ENCODE results near the gene POLN. TPM values are rescaled to one million over a fixed set of nuclear protein-coding genes. Genes with fewer than 3 reads are reported as not detected.

POLN gene
- total RNA-seq, 2 experiments from 2014 or later = 0.91 to 1.3 TPM

DNA sequence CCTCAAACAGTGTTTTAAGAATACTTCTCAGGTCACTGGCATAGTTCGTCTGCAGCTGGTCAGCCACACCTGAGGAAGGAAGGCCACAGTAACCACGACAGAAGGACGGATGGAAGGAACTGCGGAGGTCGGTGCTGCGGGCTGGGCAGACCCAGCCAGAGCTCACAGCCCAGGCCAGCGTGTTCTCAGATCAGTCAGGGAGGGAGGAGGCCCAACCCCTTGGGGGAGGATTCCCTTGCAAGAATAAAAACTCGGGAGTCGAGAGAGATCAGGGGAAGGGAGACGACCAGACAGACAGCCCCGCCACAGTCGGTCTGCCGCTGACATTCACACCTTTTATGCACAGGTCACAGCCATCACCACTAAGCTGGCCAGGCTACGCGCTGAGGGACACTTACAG lies 31.3 kb upstream of the POLN start:
- Mint-ChIP-seq H3K9me3 (no peaks in the 10 kb centered on the region), H3K4me3 (no peak overlapping the region), H3K27me3 (ENCODE audit: low read depth) (no peaks in the 10 kb centered on the region), H3K36me3 (ENCODE audit: low read depth) (no peaks in the 10 kb centered on the region), H3K4me1 (ENCODE audit: low read depth) (no peaks in the 10 kb centered on the region), H3K27ac (no peak overlapping the region)
- CTCF ChIA-PET = interaction anchor here (0.7 kb wide), 1 partner anchor 54 kb away, joined by 3 read pairs; no protein-coding TSS in a partner anchor
- no peak for DNase-seq
- intact Hi-C loops (cut with micrococcal nuclease) = no loop called here

DNA sequence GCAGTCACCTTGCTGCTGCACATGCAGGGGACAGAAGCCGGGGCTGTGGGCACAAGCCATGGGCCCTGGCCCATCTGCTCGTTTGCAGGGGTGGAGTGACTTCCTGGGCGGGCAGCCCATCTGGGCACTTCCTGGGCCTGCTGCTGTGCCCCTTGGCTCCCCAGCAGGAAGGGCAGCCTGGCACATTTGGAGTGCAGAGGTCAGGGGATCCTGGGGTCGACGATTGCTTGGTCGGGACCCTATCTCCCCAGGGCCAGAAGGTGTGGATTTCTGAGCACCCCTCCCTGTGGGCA lies 30.9 kb upstream of the POLN start:
- H3K9me3 Mint-ChIP-seq = no peaks in the 10 kb centered on the region
- CTCF ChIA-PET = no interaction called here
- no peaks in the 10 kb centered on the region for H3K4me1 Mint-ChIP-seq (ENCODE audit: low read depth)
- intact Hi-C loops (cut with micrococcal nuclease) = no loop called here
- H3K27me3 Mint-ChIP-seq (ENCODE audit: low read depth) = no peaks in the 10 kb centered on the region
- no peak for DNase-seq
- no peak overlapping the region for H3K4me3 Mint-ChIP-seq
- no peak overlapping the region for H3K27ac Mint-ChIP-seq
- no peaks in the 10 kb centered on the region for H3K36me3 Mint-ChIP-seq (ENCODE audit: low read depth)

DNA sequence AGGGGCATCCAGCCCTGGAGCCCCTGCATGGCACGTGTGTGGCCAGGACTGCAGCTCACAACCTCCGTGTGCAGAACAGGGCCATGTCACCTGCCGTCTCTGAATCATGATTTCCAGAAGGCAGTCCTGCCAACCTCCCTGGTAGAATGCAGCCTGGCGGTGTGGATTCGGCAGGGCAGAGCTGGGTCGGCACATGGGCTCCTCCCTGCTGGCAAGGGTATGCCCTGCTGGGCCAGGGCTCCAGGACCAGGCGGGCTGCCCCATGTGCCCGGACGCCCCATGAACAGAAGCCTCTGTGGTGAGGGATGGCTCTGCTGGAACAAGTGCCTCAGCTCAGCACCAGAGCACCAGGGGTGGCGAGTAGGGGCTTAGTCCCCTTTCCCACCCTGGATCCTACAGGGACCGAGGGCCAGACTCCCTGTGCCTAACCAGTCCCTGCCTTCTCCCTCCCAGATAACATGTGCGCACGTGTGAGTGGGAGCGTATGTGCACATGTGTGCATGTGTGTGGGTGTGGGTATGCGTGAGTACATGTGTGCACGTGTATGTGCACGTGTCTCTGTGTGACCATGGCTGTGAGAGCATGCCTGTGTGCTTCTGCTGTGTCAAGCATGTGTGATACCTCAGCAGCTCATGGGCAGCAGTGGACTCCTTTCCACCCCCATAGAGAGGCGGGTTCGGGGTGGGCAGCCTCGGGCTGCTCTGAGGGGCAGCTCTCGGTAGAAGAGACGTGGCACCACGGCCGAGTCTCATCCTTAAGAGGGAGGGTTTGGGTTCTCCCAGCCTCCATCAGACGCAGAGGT lies 30.3 kb upstream of the POLN start:
- no peak for DNase-seq
- CTCF ChIA-PET = no interaction called here
- intact Hi-C loops (cut with micrococcal nuclease) = no loop called here
- Mint-ChIP-seq H3K4me1 (ENCODE audit: low read depth) (no peaks in the 10 kb centered on the region), H3K27me3 (ENCODE audit: low read depth) (no peaks in the 10 kb centered on the region), H3K36me3 (ENCODE audit: low read depth) (no peaks in the 10 kb centered on the region), H3K4me3 (no peak overlapping the region), H3K27ac (no peak overlapping the region), H3K9me3 (no peaks in the 10 kb centered on the region)

DNA sequence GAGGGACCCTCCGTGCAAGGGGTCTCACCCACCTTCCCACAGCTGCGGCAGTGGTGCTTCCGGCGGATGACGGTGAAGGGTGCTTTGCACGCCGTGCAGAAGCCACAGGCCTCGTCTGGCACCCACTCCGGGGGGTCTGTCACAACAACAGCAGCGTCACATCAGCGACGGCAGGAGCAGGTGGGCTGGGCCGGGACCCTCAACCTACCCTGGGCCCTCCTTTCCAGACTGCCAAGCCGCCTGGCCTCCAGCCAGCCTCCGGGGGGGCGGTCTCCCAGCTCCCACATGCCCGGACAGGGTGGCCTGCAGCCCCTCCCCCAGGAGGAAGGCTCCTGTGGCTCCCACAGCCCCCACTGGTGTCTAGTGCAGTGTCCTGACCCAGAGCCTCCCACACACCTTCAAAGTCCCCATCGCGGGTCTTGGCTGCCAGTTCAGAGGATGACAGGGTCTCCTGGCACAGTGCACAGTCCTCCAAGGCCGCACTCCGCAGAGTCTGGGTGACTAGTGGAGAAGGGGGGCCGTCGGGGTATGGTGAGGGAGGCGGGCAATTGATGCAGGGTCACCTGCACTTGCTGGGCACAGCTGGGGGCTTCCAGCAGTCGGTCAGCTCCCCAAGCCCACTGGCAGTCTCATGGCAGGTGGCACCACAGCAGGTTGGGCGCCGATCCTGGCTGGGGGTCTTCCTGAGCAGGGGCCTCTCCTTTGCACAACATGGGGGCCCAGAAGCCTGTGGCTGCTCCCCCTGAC lies 29.5 kb upstream of the POLN start:
- Mint-ChIP-seq H3K4me3 (no peak overlapping the region), H3K36me3 (ENCODE audit: low read depth) (no peaks in the 10 kb centered on the region), H3K27me3 (ENCODE audit: low read depth) (no peaks in the 10 kb centered on the region), H3K27ac (no peak overlapping the region), H3K9me3 (no peaks in the 10 kb centered on the region), H3K4me1 (ENCODE audit: low read depth) (no peaks in the 10 kb centered on the region)
- CTCF ChIA-PET = no interaction called here
- DNase-seq = no peak
- intact Hi-C loops (cut with micrococcal nuclease) = no loop called here

DNA sequence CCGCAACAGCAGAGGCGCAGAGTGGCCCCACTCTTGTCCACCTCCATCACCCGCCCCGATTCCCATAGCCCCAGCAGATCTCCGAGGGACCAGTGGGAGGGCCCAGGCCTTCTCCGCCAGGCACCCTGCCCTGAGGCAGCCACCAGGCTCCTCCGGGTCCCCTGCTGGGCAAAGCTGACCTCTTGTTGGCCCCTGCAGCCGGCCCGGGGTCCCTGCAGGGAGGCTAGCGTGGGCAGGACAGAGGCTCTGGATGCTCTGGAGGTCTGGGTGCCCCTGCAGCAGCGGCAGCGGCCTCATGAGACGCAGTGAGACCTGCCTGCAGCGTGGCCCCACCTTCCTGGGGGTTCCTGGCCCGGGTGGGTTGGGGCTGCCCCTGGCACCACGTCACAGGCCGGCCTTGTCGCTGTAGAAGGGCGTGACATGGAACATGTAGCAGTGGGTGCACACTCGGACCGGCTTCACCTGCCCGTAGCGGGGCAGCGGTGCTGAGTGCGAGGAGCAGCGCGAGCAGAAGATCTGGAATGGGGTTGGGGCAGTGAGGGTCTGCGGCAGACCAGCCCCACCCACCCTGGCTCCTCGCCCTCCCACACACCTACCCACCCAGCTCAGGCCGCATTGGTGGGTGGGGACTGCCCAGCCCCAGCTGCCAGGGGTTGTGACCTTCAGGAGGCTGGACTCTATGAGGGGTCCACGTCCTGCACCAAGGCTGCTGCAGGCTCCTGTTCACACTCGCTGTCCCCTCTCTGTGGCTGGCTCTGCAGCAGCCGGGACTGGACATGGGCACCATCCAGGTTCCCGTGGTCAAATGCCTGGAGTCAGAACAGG lies 28.6 kb upstream of the POLN start:
- no peaks in the 10 kb centered on the region for H3K9me3 Mint-ChIP-seq
- CTCF ChIA-PET = no interaction called here
- DNase-seq = no peak
- H3K4me3 Mint-ChIP-seq = no peak overlapping the region
- H3K27me3 Mint-ChIP-seq (ENCODE audit: low read depth) = no peaks in the 10 kb centered on the region
- intact Hi-C loops (cut with micrococcal nuclease) = no loop called here
- no peaks in the 10 kb centered on the region for H3K4me1 Mint-ChIP-seq (ENCODE audit: low read depth)
- no peak overlapping the region for H3K27ac Mint-ChIP-seq
- no peaks in the 10 kb centered on the region for H3K36me3 Mint-ChIP-seq (ENCODE audit: low read depth)

DNA sequence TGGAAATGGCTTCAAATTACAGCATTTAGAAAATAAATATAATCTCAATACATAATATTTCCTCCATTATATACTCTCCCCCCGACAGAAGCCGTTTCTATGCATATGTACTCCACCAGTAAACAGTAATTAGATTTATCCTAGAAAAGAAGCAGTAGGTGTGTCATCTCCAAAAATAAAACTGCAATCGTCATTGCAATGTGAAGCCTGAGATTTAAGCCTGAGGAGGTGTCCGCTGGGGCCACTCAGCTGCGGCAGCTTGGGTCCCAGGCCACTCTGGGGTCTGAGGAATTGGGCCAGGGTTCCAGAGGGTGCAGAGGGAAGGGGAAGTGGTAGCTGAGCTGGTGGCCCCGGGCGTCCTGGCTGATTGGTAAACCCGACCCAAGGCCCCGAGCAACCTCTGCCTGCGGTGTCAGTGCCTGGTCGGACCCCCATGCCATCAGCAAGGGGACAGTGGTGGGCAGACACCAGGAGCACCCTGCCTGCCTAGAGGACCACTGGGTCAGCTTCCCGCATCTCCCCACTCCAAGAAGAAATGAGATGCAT lies 27.8 kb upstream of the POLN start:
- intact Hi-C loops (cut with micrococcal nuclease) = no loop called here
- no peak for DNase-seq
- Mint-ChIP-seq H3K4me1 (ENCODE audit: low read depth) (no peaks in the 10 kb centered on the region), H3K4me3 (no peak overlapping the region), H3K9me3 (no peaks in the 10 kb centered on the region), H3K27me3 (ENCODE audit: low read depth) (no peaks in the 10 kb centered on the region), H3K27ac (no peak overlapping the region), H3K36me3 (ENCODE audit: low read depth) (no peaks in the 10 kb centered on the region)
- CTCF ChIA-PET = no interaction called here

DNA sequence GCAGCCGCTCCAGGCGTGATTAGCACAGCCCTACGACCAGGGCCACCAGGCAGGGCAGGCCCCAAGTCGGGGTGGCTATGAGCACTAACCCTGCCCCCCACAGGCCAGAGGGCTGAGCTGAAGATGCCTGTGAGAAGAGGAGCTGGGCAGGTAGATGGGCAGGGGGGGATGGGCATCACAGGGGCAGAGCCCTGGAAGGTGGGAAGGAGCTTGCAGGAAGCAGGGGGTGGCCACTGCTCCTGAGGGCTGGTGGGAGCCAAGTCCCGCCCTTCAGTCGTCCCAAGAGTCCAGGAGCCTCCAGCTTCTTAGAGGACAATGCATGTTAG lies 27.2 kb upstream of the POLN start:
- H3K36me3 Mint-ChIP-seq (ENCODE audit: low read depth) = no peaks in the 10 kb centered on the region
- CTCF ChIA-PET = no interaction called here
- no peaks in the 10 kb centered on the region for H3K4me1 Mint-ChIP-seq (ENCODE audit: low read depth)
- H3K27ac Mint-ChIP-seq = no peak overlapping the region
- no peak for DNase-seq
- H3K9me3 Mint-ChIP-seq = no peaks in the 10 kb centered on the region
- no peak overlapping the region for H3K4me3 Mint-ChIP-seq
- intact Hi-C loops (cut with micrococcal nuclease) = no loop called here
- H3K27me3 Mint-ChIP-seq (ENCODE audit: low read depth) = no peaks in the 10 kb centered on the region

DNA sequence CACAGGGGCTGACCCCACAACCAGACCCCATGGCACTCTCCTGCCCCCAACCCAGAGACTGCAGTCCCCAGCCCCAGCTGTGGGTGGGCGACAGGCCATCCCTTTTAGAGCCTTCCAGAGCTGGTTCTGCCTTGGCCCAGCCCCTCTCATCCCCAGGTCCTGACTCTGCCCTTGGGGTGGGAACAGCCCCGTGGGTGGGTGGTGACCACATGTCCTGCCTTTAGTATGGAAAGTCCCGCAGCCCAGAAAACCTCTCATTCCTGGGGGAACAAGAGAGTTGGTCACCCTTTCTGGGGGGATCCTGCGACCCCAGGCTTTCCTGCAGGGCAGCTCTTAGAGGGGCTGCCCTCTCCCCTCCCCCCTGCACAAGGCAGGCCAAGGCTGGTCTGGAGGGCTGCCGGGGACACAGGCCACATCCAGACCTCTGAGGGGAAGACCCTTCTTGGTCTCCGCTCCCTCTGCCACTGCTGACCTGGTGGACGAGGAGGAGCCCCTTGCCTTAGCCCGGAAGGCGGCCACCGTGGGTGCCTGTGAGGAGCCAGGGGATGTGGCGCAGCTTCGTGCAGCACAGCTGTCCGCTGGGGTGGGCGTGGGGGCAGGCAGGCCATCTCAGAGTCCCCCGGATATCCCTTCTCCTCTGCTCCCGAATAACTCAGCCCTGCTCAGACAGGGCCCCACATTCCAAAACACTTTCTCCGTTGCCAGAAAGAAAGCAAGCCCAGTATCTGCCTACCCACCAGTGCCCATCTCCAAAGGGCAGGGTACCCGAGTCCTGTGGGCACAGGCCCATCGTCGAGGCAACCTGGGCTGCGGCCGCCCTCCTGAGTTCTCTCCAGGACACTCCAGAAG lies 26.7 kb upstream of the POLN start:
- no peak for DNase-seq
- Mint-ChIP-seq H3K27me3 (ENCODE audit: low read depth) (no peaks in the 10 kb centered on the region), H3K9me3 (no peaks in the 10 kb centered on the region), H3K27ac (no peak overlapping the region), H3K36me3 (ENCODE audit: low read depth) (no peaks in the 10 kb centered on the region), H3K4me1 (ENCODE audit: low read depth) (no peaks in the 10 kb centered on the region), H3K4me3 (no peak overlapping the region)
- CTCF ChIA-PET = no interaction called here
- intact Hi-C loops (cut with micrococcal nuclease) = no loop called here

DNA sequence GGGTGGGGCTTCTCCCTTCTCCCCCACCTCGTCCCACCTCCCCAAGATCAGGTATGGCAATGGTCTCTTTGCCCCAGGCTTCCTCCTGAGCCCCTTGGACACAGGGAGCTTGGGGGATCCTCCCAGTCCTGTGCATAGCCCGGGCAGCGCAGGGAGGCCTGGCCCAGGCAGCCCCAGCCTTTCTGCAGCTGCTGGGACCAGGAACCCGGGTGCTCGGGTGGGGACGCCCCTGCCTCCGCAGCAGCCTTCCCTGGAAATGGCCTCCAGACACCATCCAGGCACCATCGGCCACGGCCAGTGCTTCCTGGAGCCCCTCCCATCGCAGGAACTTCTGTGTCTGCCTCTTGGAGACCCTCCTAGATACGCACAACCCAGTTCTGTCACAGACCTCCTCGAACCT lies 25.9 kb upstream of the POLN start:
- Mint-ChIP-seq H3K36me3 (ENCODE audit: low read depth) (no peaks in the 10 kb centered on the region), H3K4me3 (no peak overlapping the region), H3K27me3 (ENCODE audit: low read depth) (no peaks in the 10 kb centered on the region), H3K4me1 (ENCODE audit: low read depth) (no peaks in the 10 kb centered on the region), H3K27ac (no peak overlapping the region), H3K9me3 (no peaks in the 10 kb centered on the region)
- intact Hi-C loops (cut with micrococcal nuclease) = no loop called here
- CTCF ChIA-PET = no interaction called here
- DNase-seq = no peak

DNA sequence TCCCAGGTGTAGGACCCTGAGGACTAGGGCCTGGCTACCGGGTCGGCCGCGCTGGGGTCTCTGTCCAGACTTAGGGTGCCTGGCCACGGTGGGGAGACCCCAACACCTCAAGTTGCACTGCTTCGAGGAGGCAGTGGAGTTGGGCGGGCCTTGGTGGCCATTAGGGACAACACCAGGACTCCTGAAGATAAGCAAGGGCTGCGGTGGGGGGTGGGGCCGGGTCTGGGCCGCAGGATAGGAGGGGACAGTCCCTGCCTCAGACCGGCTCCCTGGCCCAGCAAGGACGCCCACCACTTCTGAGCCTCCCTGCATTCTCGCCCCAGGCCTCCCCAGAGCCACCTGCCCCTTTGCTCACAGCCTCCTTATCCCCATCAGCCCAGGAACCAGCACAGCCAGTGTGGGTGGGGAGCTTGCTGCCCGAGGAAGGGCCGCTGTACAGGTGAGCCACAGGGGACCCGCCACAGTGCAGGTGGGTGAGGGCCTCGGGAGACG lies 25.4 kb upstream of the POLN start:
- no peaks in the 10 kb centered on the region for H3K4me1 Mint-ChIP-seq (ENCODE audit: low read depth)
- intact Hi-C loops (cut with micrococcal nuclease) = no loop called here
- H3K36me3 Mint-ChIP-seq (ENCODE audit: low read depth) = no peaks in the 10 kb centered on the region
- no peaks in the 10 kb centered on the region for H3K27me3 Mint-ChIP-seq (ENCODE audit: low read depth)
- H3K9me3 Mint-ChIP-seq = no peaks in the 10 kb centered on the region
- H3K4me3 Mint-ChIP-seq = no peak overlapping the region
- no peak overlapping the region for H3K27ac Mint-ChIP-seq
- CTCF ChIA-PET = no interaction called here
- no peak for DNase-seq

DNA sequence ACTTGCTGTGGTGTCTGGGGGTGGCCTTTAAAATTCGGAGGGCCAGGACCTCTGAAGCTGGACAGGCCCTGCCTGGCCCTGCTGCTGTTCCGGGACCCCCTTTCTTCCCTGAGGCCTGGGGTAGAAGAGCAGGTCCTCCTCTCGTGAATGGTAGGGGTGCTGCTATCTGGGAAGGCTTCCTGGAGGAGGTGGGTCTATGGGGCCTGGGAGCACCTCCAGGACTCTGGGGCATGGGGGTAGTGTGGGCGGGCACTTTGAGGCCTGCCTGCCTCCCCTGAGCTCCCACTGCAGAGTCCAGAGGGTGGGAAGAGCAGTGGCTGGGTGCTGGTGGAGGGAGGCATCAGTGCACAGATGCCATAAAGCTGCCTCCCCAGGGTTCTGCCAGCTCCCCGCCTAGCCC lies 24.9 kb upstream of the POLN start:
- no peaks in the 10 kb centered on the region for H3K9me3 Mint-ChIP-seq
- H3K27me3 Mint-ChIP-seq (ENCODE audit: low read depth) = no peaks in the 10 kb centered on the region
- intact Hi-C loops (cut with micrococcal nuclease) = no loop called here
- DNase-seq = no peak
- H3K4me1 Mint-ChIP-seq (ENCODE audit: low read depth) = no peaks in the 10 kb centered on the region
- CTCF ChIA-PET = no interaction called here
- H3K4me3 Mint-ChIP-seq = no peak overlapping the region
- no peak overlapping the region for H3K27ac Mint-ChIP-seq
- no peaks in the 10 kb centered on the region for H3K36me3 Mint-ChIP-seq (ENCODE audit: low read depth)

DNA sequence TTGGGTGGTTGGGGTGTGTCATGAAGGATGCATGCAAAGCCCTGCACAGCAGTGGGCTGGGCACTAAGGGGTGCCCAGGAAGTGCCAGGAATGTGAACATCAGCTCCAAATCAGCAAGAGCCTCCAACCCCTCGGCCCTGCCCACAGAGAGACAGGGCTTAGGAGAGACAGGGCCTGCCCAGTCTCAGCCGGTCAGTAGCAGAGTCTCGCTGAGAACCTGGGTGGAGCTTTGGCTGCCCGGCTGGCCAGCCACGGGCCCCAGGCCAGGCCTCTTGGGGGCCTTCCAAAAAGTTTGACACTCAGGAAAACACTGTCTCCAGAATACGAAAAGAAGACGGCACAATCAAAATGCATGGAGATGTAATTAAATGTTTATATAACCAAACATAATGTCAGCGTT lies 24.3 kb upstream of the POLN start:
- CTCF ChIA-PET = no interaction called here
- Mint-ChIP-seq H3K27me3 (ENCODE audit: low read depth) (no peaks in the 10 kb centered on the region), H3K36me3 (ENCODE audit: low read depth) (no peaks in the 10 kb centered on the region), H3K4me1 (ENCODE audit: low read depth) (no peaks in the 10 kb centered on the region), H3K4me3 (no peak overlapping the region), H3K9me3 (no peaks in the 10 kb centered on the region), H3K27ac (no peak overlapping the region)
- intact Hi-C loops (cut with micrococcal nuclease) = no loop called here
- DNase-seq = no peak

Measured in activated naive CD4-positive, alpha-beta T cell treated with anti-CD3 and anti-CD28 coated beads for 36 hours (primary cell).